CD4-positive, alpha-beta T cell treated with Interleukin-17A for 1 hour (primary cell): Measurements from ENCODE around the gene PPM1J.
"Not testable (repeated sequence)": the region's sequence is repeated elsewhere in the genome, so short reads cannot be mapped to it uniquely, and the experiment has no call there.

Source experiments
- DNase-seq: peaks from one replicate; pipeline ENCODE4 v3.0.0-alpha.2; 2020

The PPM1J gene, protein sequence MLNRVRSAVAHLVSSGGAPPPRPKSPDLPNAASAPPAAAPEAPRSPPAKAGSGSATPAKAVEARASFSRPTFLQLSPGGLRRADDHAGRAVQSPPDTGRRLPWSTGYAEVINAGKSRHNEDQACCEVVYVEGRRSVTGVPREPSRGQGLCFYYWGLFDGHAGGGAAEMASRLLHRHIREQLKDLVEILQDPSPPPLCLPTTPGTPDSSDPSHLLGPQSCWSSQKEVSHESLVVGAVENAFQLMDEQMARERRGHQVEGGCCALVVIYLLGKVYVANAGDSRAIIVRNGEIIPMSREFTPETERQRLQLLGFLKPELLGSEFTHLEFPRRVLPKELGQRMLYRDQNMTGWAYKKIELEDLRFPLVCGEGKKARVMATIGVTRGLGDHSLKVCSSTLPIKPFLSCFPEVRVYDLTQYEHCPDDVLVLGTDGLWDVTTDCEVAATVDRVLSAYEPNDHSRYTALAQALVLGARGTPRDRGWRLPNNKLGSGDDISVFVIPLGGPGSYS

GRCh38 chr1:112715264-112716053 is at the start of gene PPM1J:
TSS of gene PPM1J (minus strand) at chr1:112715332. CDS start at chr1:112715301, 31 bp downstream.
- peak; percentile 98 for DNase-seq

- DNase-seq = no peak
These were observed 47.7 kb upstream of the PPM1J start for GRCh38 chr1:112762541-112763500.

DNA sequence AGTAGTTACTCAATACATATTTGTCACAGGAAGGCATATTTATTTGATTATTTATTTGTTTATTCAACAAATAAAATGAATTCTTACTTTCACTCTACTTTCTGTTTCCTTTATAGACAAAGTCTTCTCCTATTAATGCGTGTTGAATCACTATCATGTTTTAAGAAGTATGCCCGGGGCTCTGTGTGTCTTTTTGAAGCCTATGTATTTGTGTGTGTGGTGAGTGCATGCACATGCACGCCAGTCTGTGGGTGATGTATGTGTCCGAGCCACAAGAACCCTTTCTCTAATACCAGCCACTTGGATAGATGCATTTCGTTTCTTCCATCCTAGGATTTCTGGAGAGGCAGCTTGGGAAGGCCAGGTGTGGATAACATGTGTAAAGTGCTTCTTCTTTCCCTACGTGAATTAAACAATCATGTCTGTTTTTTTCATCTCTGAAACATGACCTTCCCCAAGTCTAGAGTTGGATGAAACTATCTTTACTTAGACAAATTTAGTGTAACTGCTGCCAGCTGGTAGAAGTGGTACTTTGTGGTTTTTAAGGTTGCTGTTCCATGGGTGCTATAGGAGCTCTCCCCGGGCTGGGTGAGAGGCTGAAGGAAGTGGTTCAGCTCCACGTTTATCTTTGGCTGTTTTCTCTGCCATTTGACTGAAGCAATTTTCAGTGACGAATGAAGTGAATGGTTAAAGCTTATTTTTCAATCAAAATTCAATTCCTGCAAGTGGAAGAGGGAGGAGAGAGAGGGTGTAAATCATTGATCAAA is 46.8 kb upstream of the PPM1J start:
- DNase-seq = no peak

DNA sequence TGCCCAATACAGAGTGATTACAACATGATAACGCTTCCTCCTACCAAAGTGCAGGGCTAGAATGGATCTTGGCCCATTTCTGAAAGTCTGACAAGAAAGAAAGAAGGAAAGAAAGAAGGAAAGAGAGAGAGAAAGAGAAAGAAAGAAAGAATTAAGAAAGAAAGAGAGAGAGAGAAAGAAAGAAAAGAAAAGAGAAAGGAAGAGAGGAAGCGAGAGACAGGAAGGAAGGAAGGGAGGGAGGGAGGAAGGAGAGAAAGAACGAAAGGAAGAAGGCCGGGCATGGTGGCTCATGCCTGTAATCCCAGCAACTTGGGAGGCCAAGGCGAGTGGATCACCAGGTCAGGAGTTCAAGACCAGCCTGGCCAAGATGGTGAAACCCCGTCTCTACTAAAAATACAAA is 44.1 kb upstream of the PPM1J start:
- no peak for DNase-seq

GRCh38 chr1:112754116-112754628 is 39.0 kb upstream of the PPM1J start:
- DNase-seq = no peak

GRCh38 chr1:112748396-112748795 is 33.3 kb upstream of the PPM1J start:
- no peak for DNase-seq

DNA sequence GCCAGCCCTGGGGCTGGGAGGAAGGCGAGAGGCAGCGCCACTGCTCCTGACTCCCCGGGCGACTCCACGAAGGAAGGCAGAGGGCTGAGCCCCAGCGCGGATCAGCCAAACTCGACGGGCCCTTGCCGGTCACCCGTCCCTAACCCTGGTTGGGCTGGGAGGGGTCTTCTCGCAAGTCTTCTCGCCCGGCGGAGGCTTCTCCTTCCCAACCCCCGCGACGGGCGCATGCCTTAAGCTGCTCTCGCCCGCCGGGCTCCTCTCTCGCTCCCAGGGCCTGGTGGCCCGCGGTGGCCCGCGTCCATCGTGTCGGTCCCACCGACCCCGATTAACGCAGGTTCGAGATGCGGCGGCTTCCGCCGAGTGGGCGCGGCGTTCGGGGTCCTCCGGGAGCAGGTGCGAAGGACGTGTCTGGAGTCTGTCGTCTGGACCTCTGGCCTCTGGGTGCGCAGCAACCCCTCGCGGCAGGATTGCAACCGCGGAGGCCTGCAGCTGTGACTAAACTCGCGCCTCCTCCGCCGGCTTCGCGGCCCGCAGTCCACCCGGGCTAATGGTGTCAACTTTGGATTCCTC is 29.0 kb upstream of the PPM1J start:
- no peak for DNase-seq

DNA sequence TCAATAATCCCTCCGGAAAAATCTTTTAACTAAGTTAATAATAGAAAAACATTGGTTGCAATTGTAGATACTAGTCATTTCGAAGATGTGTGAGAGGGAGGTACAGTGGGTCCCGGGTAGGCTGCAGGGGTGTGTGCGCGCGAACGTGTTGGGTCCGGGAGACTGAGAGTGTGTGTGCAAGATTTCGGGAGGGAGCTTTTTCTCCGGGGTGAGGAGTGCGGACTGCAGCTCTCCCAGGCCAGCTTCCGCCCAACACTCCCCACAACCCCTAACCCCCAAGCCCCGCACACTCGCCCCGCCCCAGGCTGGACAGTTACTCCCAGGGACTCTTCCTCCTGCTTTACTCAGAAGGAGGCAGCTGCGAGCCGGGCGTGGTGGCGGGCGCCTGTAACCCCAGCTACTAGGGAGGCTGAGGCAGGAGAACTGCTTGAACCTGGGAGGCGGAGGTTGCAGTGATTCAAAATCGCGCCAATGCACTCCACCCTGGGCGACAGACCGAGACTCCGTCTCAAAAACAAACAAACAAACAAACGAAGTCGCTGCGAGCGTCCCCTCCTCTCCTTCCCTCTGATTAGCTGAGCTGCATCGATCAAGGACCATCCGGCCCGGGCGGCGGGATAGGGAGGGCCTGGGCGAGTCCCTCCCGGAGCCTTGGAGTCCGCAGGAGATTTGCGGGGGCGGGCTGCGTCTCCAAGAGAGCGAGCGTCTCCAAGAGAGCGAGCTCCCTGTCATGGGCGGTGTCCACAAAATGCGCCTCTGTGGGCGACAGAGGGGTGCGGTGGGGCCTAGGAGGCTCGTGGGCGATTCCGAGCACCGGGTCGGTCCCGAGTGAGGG is 28.3 kb upstream of the PPM1J start:
- no peak for DNase-seq

DNA sequence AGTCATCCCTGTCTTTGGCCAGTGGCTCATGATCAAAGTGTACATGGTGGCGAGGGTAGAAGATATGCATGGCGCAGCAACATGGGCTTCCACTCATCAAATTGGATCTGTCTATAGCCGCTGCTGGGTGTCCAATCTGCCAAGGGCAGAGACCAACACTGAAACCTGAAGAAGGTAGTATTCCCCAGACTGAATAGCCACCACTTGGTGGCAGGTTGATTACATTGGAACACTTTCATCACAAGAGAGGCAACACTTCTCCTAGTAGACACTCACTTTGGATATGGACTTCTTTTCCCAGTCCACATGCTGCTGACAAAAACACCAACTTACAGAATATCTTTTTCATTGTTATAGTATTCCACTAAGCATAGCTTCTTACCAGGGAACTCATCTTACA is 22.4 kb upstream of the PPM1J start:
- no peak for DNase-seq

DNA sequence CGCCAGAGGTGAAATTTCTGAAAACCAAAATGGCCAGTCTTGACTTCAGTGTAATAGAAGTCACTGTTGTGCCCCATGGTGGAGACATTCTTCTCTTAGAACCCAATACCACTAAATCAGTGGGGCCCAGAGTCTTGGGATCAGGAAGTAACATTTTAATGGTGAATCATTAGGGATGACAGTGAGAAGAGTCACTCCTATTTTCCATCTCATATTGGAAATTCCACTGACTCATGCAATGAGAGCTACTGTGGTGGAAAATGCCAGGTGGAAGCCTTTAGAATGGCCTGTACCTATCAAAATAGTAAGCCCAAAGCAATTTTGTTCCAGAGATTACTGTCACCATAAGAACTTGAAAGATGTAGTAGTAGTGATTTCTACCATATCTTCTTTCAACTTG is 20.6 kb upstream of the PPM1J start:
- DNase-seq = no peak

DNA sequence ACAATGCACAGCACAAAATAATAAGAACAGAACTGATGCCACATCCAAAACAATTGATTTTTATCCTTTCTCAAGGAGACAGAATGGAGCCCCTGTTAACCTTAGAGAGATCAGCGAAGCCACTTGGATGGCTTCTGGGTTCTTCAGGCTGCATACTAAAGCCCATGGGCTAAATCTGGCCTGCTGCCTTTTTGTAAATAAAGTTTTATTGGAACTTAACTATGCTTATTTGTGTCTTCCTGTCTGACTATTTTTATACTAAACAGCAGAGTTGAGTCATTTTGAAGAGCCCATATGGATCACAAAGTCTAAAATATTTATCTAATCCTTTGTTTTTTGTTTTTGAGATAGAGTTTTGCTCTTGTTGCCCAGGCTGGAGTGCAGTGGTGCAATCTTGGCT is 16.3 kb upstream of the PPM1J start:
- no peak for DNase-seq

DNA sequence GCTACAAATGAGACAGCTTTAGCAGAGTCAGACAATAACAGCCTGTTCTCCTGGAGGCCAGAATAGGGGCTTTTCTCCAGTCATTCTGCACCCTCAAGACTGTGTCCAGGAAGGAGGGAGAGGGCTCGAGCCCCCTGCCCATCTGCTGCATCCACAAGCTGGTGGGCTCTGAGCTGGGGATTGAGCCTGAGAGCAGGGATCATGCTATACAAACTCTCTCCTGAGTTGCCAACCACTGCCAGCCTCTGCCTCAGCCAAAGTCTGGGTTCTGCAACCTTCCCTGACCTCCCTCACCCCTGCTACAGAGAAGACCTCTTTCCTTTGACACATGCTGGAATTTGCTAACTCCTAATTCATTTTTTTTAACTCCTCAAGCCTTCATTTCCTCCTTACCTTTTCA is 14.8 kb upstream of the PPM1J start:
- DNase-seq = no peak

DNA sequence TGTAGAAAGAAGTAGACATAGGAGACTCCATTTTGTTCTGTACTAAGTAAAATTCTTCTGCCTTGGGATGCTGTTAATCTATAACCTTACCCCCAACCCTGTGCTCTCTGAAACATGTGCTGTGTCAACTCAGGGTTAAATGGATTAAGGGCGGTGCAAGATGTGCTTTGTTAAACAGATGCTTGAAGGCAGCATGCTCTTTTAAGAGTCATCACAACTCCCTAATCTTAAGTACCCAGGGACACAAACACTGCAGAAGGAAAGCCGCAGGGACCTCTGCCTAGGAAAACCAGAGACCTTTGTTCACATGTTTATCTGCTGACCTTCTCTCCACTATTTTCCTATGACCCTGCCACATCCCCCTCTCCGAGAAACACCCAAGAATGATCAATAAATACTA is 13.9 kb upstream of the PPM1J start:
- not testable (repeated sequence) for DNase-seq

- DNase-seq = not testable (repeated sequence)
These were observed 13.3 kb upstream of the PPM1J start for GRCh38 chr1:112728306-112728971.

GRCh38 chr1:112727716-112728115 is 12.6 kb upstream of the PPM1J start:
- DNase-seq = no peak

DNA sequence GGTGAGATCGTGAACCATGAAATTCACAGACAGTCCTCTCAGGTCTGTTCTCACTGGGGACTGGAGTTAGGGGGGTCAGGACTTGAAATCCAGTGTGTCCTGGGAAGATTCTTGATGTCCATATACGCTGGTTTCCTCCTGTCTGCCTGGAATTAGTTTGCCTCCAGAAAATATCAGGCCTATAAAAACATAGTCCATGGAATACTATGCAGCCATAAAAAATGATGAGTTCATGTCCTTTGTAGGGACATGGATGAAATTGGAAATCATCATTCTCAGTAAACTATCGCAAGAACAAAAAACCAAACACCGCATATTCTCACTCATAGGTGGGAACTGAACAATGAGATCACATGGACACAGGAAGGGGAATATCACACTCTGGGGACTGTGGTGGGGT is 9.1 kb upstream of the PPM1J start:
- not testable (repeated sequence) for DNase-seq

DNA sequence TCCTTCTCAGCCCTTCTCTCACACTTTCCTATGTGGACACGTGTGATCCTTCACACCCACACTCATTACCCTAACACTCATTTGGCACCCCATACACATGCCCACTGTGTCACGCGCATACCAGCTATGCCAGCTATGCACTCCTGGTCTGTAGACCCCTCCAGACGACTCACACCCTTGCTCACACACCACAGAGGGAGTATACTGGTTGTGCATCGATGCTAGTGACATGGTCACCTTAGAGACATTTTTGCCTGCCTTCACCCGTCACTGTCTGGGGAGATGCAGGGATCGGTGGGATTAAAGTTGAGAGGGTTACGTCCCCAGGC is 8.3 kb upstream of the PPM1J start:
- no peak for DNase-seq

DNA sequence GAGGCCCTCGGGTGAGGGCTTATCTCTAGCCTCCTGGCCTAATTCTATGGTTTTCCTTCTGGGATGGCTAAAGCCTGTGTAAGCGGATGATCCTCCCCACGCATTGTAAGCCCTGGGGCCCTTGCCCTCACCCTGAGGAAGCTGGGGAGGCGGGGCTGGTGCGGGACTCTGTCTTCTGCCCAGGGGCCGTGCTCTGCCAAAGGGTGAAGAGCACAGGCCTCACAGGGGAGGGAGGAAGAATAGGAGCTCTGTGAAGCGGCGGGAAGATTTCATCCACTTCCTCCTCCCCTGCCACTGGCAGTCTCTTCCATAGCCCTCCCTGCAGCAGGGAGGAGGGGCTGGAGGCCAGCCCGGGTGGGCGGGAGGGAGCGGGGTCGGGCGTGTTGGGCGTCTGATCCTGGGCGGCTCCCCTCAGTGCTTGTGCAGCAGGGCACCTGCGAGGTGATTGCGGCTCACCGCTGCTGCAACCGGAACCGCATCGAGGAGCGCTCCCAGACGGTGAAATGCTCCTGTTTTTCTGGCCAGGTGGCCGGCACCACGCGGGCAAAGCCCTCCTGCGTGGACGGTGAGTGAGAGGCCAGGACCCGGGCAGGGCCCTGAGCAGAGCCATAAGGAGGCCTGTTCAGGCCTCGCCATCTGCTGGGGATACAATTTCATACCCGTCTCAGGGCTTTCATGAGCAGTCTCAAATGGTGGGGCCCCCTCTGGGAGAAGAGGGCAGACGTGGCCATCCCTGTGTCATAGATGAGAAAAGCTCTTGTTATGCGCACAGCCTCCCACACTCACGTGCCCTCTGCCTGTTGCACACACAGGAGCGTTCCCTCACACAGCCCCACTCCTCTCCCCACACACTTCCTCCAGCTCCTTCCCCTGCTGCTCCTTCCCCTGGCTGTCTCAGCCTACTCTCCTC is 7.7 kb upstream of the PPM1J start:
- DNase-seq = no peak

GRCh38 chr1:112721966-112722524 is 6.9 kb upstream of the PPM1J start:
- DNase-seq = no peak
